CD4-positive, alpha-beta T cell treated with Interleukin-4 for 1 hour (primary cell): ENCODE measurements around the gene HOXD4.

Source experiments
- DNase-seq, 2 donors: peaks; one replicate each; pipeline ENCODE4 v3.0.0-alpha.2; 2020 to 2022

The HOXD4 gene

GRCh38 chr2:176172895-176173566 lies 21.7 kb downstream of the HOXD4 start:
- no peak for DNase-seq

DNA sequence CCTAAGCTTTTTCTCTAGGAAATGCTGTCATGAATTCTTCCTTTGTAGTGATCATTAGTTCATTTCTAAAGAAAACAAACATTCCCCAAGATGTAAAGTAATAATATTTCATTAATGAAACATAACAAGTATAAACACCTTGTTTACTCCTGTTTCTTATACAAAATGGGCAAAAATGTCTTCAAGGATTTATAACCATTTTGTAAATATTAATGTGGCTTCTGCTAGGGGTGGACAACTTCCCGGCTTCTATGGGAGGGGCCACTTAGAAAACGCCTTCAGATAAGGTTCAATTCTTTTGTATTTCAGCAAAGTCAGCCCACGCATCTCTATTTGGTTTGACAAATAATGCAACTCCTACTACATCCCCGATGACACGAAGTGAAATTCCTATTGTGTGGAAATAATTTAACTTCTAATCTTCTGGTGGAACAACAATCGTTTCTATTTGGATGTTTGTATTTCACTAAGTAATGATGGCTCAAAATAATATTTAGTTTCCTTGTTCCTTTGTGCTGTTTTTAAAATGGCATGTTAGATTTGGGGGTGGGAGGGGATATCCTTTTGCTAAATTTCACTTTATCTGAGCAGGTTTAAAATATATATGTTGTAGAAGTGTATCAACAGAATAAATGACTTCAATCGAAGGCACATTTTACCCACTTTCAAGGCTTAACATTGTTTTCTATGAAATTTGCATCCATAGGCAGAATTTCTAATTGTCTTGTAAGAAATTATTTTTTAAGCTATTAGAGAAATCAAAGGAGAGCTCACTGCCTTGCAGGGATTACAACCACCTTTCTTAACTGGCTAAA lies 22.4 kb downstream of the HOXD4 start:
- no peak for DNase-seq

GRCh38 chr2:176174382-176174823 lies 23.1 kb downstream of the HOXD4 start:
- DNase-seq, result no peak

- no peak for DNase-seq
Measured at GRCh38 chr2:176174824-176175708, 23.7 kb downstream of the HOXD4 start.

DNA sequence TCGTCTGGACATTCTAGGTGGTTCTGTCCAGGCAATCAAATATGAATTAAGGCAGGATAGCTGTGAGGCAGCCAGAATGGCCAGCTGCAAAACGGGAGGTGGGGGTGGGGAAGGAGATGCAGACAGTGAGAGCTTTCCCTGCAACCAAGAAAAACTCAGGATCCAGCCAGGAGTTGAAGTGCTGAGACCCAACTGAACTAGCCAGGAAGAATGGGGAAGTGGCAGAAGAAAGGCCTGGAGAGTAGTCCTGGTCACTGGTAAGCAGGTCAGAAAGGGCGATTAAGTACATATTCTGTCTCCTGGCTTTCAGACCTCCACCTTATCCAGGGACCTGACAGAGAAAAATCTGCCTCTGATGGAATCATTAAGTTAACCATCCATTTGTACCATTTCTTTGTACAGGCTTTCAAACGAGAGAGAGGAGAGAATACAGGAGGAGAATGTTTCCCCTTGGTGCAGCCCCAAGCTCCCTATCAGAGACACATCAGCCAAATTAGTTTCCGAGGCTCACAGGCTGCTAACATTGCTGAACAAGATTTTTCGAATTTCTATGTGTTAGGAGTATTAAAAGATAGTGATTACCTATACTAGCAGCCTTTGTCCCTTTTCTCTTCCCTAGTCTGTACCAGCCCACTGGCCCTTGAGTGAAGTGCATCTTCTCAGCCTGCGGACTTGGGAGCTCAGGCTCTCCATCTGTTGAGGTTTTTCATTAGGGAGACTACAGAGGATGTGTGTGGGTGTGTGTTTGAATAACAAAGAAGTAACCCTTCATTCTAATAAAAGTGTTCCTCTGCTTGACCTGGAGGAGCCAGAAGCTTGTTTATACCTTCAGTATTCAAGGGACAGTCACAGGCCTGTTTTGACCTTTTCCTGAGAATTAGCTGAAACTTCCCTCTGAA lies 24.6 kb downstream of the HOXD4 start:
- DNase-seq, result no peak

DNA sequence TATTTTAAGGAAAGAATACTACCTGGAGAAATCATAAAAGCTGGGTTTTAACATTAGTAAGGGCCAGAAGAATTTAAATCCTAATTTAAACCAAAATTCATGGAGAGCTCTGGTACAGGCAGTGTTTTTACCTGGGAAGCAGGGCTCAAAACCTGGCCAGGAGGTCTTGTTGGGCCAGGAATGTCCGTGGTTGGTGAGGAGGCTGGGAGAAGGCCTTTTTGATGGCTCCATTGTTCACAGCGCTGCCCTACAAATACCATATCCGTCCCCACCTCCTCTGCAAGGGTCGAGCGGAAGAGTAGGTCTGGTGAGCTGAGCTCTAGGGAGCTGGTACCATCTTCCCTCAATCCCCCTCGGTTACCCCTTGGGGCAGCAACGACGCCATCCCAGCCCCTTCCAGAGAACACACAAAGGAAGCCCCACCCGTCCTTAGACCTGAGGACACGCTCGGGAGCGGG lies 26.3 kb downstream of the HOXD4 start:
- no peak for DNase-seq

DNA sequence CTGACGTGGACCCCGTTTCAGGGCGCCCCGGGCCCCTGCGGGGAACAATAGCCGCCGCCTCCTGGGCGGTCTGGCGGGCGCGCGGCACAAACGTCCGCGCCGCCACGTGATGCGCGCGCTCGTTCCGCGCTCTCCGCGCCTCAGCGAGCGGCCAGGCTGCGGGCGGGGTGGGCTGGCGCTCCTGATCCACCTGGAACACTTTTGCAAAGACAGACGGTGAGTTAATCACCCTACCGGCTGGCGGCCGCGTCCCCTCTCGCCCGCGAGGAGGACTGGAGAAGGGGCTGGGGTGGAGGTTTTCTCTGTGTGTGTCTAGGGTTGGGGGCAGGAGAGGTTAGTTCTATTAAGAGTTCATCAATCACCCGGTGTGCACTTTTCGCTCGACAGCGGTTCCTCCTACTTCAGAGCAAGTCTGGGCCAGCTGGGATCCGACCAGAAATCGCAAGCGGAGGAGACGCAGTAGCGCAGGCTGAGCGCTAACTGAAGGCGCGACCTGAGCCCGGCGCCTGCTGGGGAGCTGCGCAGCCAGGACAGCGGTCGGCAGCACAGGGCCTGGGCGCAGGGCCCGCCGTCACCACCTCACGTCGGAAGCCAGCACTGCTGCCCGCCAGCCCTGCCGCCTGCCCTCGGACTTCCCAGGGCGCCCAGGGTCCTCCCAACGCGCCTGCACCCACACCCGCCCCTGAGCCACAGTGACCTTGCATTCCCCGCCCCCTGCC lies 26.8 kb downstream of the HOXD4 start:
- DNase-seq, result no peak

DNA sequence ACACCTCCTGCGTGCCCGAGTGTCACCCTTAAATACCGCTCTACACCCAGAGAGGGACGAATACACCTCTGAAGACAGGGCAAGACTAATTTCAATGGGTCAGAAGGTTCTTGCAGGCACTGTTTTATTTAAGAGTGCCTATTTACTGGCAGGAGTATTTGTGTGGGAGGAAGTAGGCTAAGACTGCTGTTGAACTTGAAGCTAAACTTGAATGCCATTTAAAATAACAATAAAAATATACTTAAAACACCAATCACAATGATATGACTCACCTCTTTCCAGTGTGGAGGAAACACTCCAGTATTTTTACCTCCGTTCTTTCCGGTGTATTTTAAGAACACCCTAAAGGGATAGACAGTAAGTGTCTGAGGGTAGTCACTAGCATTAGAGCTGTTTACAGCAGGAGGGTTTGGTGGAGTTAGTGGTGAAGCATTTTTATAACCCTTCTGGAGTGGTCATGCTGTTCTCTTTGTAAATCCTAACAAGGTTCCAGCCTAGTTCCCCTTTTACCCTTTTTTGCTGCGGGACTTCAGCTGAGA lies 27.5 kb downstream of the HOXD4 start:
- DNase-seq, result no peak

GRCh38 chr2:176181551-176181950 lies 30.2 kb downstream of the HOXD4 start:
- no peak for DNase-seq

DNA sequence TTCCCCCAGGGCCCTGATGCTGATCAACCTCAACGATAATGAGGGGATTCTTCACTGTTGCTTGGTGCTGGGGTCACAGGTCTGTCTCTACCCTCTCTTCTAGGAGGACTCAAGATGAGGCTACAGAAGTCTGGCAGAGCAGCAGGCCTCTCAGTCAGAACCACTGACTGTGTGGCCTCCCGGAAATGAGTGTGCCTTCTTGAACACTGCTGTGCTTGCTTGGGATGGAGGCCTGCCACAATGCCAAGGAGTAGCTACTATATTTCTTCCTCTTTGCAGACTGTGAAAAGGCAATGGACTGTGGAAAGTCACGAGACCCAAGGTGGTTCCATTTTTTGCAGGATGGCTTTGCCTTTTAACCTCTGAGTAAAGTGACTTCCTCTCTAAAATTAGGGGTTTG lies 31.3 kb downstream of the HOXD4 start:
- no peak for DNase-seq

DNA sequence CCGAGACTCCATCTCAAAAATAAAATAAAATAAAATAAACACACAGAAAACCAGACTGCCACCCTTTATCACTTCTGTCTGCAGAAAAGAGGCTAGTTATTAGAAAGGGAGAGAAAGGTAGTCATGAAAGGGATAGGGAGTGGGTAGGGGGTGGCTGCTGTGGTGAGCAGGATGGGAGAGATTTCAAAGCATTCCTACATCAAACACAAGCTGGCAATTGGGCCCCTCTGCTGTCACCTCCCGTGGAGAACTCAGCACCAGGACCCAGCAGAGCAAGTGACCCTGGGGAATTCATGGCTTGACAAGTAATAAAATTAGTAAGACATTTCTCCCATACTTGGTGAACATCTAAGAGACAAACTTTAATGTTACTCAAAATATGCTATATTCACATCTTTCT lies 33.4 kb downstream of the HOXD4 start:
- DNase-seq, result no peak

GRCh38 chr2:176186024-176186423 lies 34.7 kb downstream of the HOXD4 start:
- no peak for DNase-seq

GRCh38 chr2:176187200-176187898 lies 36.0 kb downstream of the HOXD4 start:
- DNase-seq, result no peak

DNA sequence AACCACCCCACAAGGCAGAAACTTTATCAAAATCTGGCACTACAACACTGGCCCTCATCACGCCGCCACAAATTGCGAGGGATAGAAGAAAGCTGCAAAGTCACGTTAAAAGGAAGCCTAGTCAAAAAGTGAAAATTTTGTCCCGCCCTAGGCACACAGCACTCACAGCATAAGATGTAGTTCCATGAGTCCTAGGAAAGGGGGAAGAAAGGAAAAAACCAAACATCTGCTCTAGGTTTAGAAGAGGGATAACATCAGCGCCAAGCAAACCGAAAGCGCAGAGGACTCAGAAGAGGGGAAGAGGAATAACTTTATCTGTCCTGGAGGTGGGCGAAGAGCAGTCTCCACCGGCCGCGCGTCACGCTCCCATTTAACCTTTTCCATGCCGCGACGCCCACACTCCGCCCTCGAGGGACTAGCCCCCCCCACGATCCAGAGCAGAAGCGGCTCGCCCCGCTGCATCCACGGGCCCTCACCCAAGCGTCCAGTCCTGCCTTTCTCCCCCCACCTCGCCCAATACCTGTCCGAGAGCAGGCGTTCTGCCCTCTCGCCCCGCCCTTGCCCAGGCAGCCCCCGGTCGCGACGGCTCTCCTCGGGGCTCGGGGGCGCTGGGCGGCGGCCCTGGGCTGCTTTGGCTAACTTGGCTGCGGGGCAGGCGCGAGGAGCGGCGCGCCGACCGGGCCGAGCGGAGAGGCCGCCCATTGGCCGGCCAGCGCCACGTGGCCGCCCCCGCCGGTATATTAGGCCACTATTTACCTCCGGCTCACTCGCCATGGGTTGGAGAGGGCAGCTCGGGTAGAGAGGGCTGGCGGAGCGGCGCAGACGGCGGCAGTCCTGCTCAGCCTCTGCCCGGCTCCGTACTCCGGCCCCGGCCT lies 36.8 kb downstream of the HOXD4 start, which contains the start of gene HOXD1:
Gene HOXD1 (plus strand): TSS at position 770 of the 875 bp plus-strand sequence. CDS start 134 bp downstream, outside the sequence.
- no peak for DNase-seq

GRCh38 chr2:176188774-176189680 lies 37.7 kb downstream of the HOXD4 start:
- DNase-seq, result no peak

DNA sequence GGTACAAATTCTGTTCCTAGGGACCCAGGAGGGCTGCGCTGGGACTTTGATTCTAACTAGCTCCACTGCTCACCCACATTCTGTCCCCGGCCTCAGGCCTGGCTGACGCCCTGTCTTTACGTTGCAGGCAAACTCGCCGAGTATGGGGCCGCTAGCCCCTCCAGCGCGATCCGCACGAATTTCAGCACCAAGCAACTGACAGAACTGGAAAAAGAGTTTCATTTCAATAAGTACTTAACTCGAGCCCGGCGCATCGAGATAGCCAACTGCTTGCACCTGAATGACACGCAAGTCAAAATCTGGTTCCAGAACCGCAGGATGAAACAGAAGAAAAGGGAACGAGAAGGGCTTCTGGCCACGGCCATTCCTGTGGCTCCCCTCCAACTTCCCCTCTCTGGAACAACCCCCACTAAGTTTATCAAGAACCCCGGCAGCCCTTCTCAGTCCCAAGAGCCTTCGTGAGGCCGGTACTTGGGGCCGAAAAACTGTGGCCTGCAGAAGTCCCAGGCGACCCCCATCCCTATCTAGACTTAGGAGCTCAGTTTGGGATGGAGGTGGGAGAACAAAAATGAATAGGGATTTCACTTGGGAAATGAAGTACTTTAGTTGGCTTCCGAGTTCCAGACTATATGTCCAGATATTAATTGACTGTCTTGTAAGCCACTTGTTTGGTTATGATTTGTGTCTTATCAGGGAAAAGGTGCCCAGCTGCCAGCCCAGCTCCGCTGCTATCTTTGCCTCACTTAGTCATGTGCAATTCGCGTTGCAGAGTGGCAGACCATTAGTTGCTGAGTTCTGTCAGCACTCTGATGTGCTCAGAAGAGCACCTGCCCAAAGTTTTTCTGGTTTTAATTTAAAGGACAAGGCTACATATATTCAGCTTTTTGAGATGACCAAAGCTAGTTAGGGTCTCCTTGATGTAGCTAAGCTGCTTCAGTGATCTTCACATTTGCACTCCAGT lies 38.6 kb downstream of the HOXD4 start:
- DNase-seq, result no peak

GRCh38 chr2:176192351-176192750 lies 41.0 kb downstream of the HOXD4 start:
- no peak for DNase-seq
